GM12878 (cell line): Measurements from ENCODE around the gene SGCD. TPM values are rescaled to one million over a fixed set of nuclear protein-coding genes. Genes with fewer than 3 reads are reported as not detected.

Experiments used
- ATAC-seq: fragments of 200-7000 bp; cut with Tn5 transposase; 3 replicates; pipeline ENCODE4 v1.9.1; 2020; ENCODE audit warnings: mild to moderate bottlenecking, moderate library complexity
- BruUV-seq: library from RNA; stranded (reverse); fragments of 400-500 nt; replicated peaks from 2 replicates; lab custom pipeline; 2021; lab: Mats Ljungman, UMichigan
- CTCF ChIA-PET: fragments of 300-600 bp; sonication (Branson Sonifier 250); formaldehyde crosslinking; extraction: SDS; loops from one replicate; lab custom pipeline; 2021; ENCODE audit warnings: inconsistent platforms; lab: Yijun Ruan, JAX
- POLR2A ChIA-PET: fragments of 350-600 bp; formaldehyde crosslinking; extraction: SDS; loops from one replicate; lab custom pipeline; 2021; ENCODE audit warnings: inconsistent platforms; lab: Charles Lee
- RAD21 ChIA-PET: fragments of 300-600 bp; sonication (Branson Sonifier 250); formaldehyde crosslinking; loops from one replicate; lab custom pipeline; 2023; ENCODE audit warnings: antibody characterized with exemption; ENCODE audit not compliant: unreplicated experiment; lab: Charles Lee
- SMC1A ChIA-PET: fragments of 300-600 bp; sonication (Branson Sonifier 250); formaldehyde crosslinking; loops from one replicate; lab custom pipeline; 2023; ENCODE audit not compliant: unreplicated experiment, uncharacterized antibody; lab: Charles Lee
- DNase-seq: peaks from one replicate; pipeline ENCODE4 v3.0.0-alpha.2; 2011; ENCODE audit warnings: low read depth, low spot score
- FAIRE-seq: peaks from 3 replicates; lab custom pipeline; 2011; peaks lifted over from hg19 to GRCh38; lab: Jason Lieb, UNC
- H2AFZ ChIP-seq: 2 replicates; pipeline ENCODE4 v1.6.0; 2011; ENCODE audit warnings: low read depth, low read length, control low read depth; ENCODE audit not compliant: control insufficient read depth
- H3K27ac ChIP-seq: 2 replicates; pipeline ENCODE4 v1.5.1; 2011; ENCODE audit warnings: control low read depth; ENCODE audit not compliant: control insufficient read depth, insufficient read depth
- H3K27me3 ChIP-seq, 2 experiments: replicated peaks in 1 of 2; 2 replicates each; pipeline versions ENCODE4 v1.6.0 to v1.6.1; 2011; ENCODE audit warnings: low read length in 1 of 2; ENCODE audit not compliant: control insufficient read depth in 2 of 2, insufficient read depth in 2 of 2
- H3K36me3 ChIP-seq, 2 experiments: 2 replicates each; pipeline ENCODE4 v1.5.1; 2011; ENCODE audit warnings: low read length in 1 of 2; ENCODE audit not compliant: control insufficient read depth in 2 of 2, insufficient read depth in 2 of 2
- H3K4me1 ChIP-seq: 2 replicates; pipeline ENCODE4 v1.6.1; 2011; ENCODE audit warnings: mild to moderate bottlenecking, low read length, moderate library complexity, mixed read lengths; ENCODE audit not compliant: control insufficient read depth, insufficient read depth
- H3K4me2 ChIP-seq: 2 replicates; pipeline ENCODE4 v1.6.0; 2011; ENCODE audit warnings: control low read depth; ENCODE audit not compliant: control insufficient read depth, insufficient read depth
- H3K4me3 ChIP-seq: fragments of 200-600 bp; sonication (generic); 2 replicates; pipeline ENCODE4 v1.5.1; 2016
- H3K79me2 ChIP-seq: 2 replicates; pipeline ENCODE4 v1.6.0; 2011; ENCODE audit warnings: low read length; ENCODE audit not compliant: control insufficient read depth, insufficient read depth
- H3K9ac ChIP-seq: 2 replicates; pipeline ENCODE4 v1.8.0; 2011; ENCODE audit warnings: low read length, control low read depth, mixed read lengths; ENCODE audit not compliant: control insufficient read depth, insufficient read depth
- H3K9me3 ChIP-seq: replicated peaks from 3 replicates; pipeline ENCODE4 v1.5.1; 2011; ENCODE audit warnings: mild to moderate bottlenecking, low read length; ENCODE audit not compliant: control insufficient read depth, insufficient read depth
- H4K20me1 ChIP-seq: 2 replicates; pipeline ENCODE4 v1.6.0; 2011; ENCODE audit not compliant: control insufficient read depth, insufficient read depth
- BHLHE40 ChIP-seq, 2 experiments: fragments of 450-650 bp in 1 of 2; IDR thresholded peaks; 2 replicates each; pipeline ENCODE4 v1.6.1; 2011 to 2017; ENCODE audit warnings: low read depth in 2 of 2, borderline replicate concordance in 1 of 2, improper control_type of control experiment in 1 of 2, low read length in 1 of 2, mild to moderate bottlenecking in 1 of 2
- CUX1 ChIP-seq: IDR thresholded peaks from 2 replicates; pipeline ENCODE4 v1.6.1; 2012; ENCODE audit warnings: improper control_type of control experiment, low read depth, low read length; ENCODE audit not compliant: insufficient replicate concordance
- ELK1 ChIP-seq: IDR thresholded peaks from 2 replicates; pipeline ENCODE4 v1.6.1; 2012; ENCODE audit warnings: low read depth, low read length, improper control_type of control experiment
- IKZF1 ChIP-seq: fragments of 450-650 bp; conservative IDR thresholded peaks from 2 replicates; pipeline ENCODE4 v1.6.1; 2017; ENCODE audit warnings: antibody characterized with exemption, mild to moderate bottlenecking
- KLF5 ChIP-seq: fragments of 450-650 bp; IDR thresholded peaks from 2 replicates; pipeline ENCODE4 v1.6.1; 2014; ENCODE audit warnings: mild to moderate bottlenecking; ENCODE audit not compliant: partially characterized antibody
- POLR2AphosphoS2 ChIP-seq: IDR thresholded peaks from 2 replicates; pipeline ENCODE4 v1.6.1; 2011; ENCODE audit warnings: low read depth, mild to moderate bottlenecking, low read length, improper control_type of control experiment, moderate library complexity
- RFX5 ChIP-seq: IDR thresholded peaks from 2 replicates; pipeline ENCODE4 v1.6.1; 2011; ENCODE audit warnings: low read depth, low read length, improper control_type of control experiment
- SIX5 ChIP-seq: IDR thresholded peaks from 2 replicates; pipeline ENCODE4 v1.6.1; 2011; ENCODE audit warnings: mild to moderate bottlenecking, low read depth, low read length, moderate library complexity; ENCODE audit not compliant: severe bottlenecking
- SKIL ChIP-seq: fragments of 450-650 bp; IDR thresholded peaks from 2 replicates; pipeline ENCODE4 v1.6.1; 2017; ENCODE audit warnings: mild to moderate bottlenecking, low read depth, inconsistent platforms; ENCODE audit not compliant: poor library complexity, severe bottlenecking
- SMAD5 ChIP-seq: IDR thresholded peaks from 2 replicates; pipeline ENCODE4 v1.6.1; 2016; ENCODE audit warnings: antibody characterized with exemption, low read depth
- ZBED1 ChIP-seq: IDR thresholded peaks from 2 replicates; pipeline ENCODE4 v1.6.1; 2016; ENCODE audit warnings: borderline replicate concordance
- WGBS: methylation state at CpG from one replicate; pipeline ENCODE4 v1.1.6; 2016; ENCODE audit warnings: low lambda C conversion rate; ENCODE audit not compliant: insufficient replicate concordance, insufficient coverage; ENCODE audit errors: missing lambda C conversion rate; 5-methylcytosine and 5-hydroxymethylcytosine counted together
- in situ Hi-C: fragments of 300-500 bp; cut with MboI; formaldehyde crosslinking; loops from 9 replicates; pipeline ENCODE4 v1.14.3; 2018; ENCODE audit warnings: mixed read lengths
- intact Hi-C: fragments of 100-400 bp; cut with micrococcal nuclease; formaldehyde crosslinking; loops from one replicate; pipeline ENCODE4 v1.14.2; 2022; ENCODE audit not compliant: unreplicated experiment
- polyA plus RNA-seq, 11 experiments: library from polyadenylated mRNA; depleted of rRNA in 4 of 11; unstranded in 6 of 11; stranded (reverse) in 5 of 11; fragments of >200 nt; fragmentation: Nextera tagmentation in 4 of 11; fragmentation: Illumina TruSeq in 1 of 11; extraction: Ambion mirVana in 4 of 11; extraction: Trizol in 1 of 11; gene quantifications; 1 replicate in 1 of 11; 2 replicates in 10 of 11; pipeline versions ENCODE4 v1.2.1 to v1.2.3, GENCODE V29; 2011 to 2016; ENCODE audit warnings: inconsistent platforms in 2 of 11, missing spikeins in 2 of 11, low read depth in 1 of 11
- total RNA-seq, 4 experiments: library from RNA; depleted of rRNA in 3 of 4; stranded (reverse); fragments of >200 nt in 3 of 4; fragmentation: Illumina TruSeq in 1 of 4; extraction: Trizol in 1 of 4; gene quantifications; 2 replicates each; pipeline versions ENCODE4 v1.2.1 to v1.2.3, GENCODE V29; 2013 to 2021

Gene SGCD
- total and polyA plus RNA-seq, 10 of the 15 experiments (the other 5 are each of a cell fraction or from before 2014, with no cell fraction given) = 0.06 TPM; not detected in 9

GRCh38 chr5:156597276-156597675 lies 270.3 kb downstream of the SGCD start:
- Histone ChIP-seq H3K79me2 (no peaks in the 10 kb centered on the region), H3K4me1 (no peaks in the 10 kb centered on the region), H3K4me3 (no peak overlapping the region), H2AFZ (no peak overlapping the region), H3K9ac (no peak overlapping the region), H3K4me2 (no peak overlapping the region), H3K36me3 (no peaks in the 10 kb centered on the region), H3K27ac (no peak overlapping the region), H4K20me1 (no peaks in the 10 kb centered on the region), H3K27me3 (no peaks in the 10 kb centered on the region), H3K9me3 (no peaks in the 10 kb centered on the region)
- ChIA-PET CTCF (no interaction called here), POLR2A (no interaction called here), RAD21 (no interaction called here), SMC1A (no interaction called here)
- DNase-seq (no peak), FAIRE-seq (no peak), ATAC-seq (no peak)
- intact Hi-C loops = no loop called here
- in situ Hi-C loops = no loop called here
- TF ChIP-seq CUX1 (no peak), ELK1 (no peak), KLF5 (no peak), ZBED1 (no peak), POLR2AphosphoS2 (no peak), RFX5 (no peak), BHLHE40 (IDR thresholded peaks at IDR 0.05; ENCODE audit: borderline replicate concordance in 1 of 2, low read depth in 2 of 2, low read length in 1 of 2) (no peak), IKZF1 (no peak), SMAD5 (no peak), SIX5 (no peak), SKIL (no peak)
- BruUV-seq = no TSS peak
- WGBS = 31% methylated on average over 3 of the region's 3 CpGs
